GM19043 (cell line): ENCODE results near the gene NEK6.

Source experiments
- ATAC-seq: cut with Tn5 transposase; IDR thresholded peaks from one replicate; pipeline ENCODE4 v1.9.1; 2021; ENCODE audit warnings: low read depth; ENCODE audit not compliant: unreplicated experiment

The NEK6 gene

GRCh38 chr9:124335320-124335707, 77.6 kb downstream of the NEK6 start:
- ATAC-seq, result no peak

GRCh38 chr9:124337562-124337961, 79.8 kb downstream of the NEK6 start:
- no peak for ATAC-seq

GRCh38 chr9:124339603-124340146, 81.9 kb downstream of the NEK6 start:
- no peak for ATAC-seq

DNA sequence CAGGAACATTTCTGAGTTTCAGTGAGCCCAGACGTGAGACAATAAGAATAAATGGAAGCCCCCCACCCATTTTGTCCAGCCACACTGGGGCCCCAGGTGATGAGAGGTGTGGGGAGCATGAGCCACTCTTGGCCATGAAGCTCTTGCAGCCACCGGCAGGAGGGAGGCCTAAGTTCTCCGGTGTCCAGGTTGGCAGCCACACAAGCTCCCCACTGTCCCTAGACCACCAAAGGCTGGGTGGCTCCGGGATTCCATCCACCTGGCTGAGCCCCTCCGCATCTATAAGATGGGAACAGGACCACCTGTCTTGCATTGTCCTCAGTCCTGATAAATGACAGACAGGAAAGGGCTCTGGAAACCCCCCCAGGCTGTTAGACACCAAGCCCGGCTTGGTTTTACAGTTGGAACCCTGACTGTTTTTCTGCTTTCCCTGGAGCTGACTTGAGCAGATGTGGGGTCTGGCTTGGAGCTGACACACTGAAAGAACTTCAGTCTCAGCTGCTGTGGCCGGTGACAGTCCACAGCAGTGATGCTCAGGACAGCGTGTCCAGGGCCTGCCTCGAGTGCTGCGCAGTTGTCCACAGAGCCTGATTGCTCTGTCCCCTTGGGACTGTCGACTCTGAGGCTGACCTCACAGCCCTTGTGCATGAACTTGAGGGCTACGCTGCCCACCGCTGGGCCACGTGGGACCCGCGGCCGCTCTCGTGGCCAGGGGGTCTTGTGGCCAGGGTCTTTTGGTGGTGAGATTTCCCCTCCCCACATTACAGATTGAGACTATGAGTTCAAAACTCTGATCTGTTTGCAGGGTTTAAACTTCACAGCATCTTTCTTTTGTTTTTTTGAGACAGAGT, 82.7 kb downstream of the NEK6 start:
- ATAC-seq, result no peak

- ATAC-seq, result no peak
Observed at GRCh38 chr9:124341455-124342170, 83.9 kb downstream of the NEK6 start.

DNA sequence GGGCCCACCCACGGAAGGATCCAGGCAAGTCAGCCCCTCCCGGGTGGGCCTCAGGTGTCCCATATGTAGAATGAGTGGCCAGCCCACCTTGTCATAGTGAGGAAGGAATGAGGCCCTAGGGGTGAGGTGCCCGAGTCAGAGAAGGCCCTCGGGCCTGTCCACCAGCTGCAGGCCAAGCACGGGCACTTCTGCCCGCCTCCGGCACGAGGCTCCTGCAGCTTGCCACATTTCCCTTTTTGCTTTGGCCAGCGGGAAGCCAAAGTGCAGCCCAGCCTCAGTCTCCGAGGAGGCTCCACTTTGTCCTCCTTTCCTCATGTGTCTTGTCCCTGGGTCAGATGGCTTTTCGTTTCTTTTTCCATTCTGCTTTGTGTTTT, 84.6 kb downstream of the NEK6 start:
- ATAC-seq, result no peak

- no peak for ATAC-seq
Observed at GRCh38 chr9:124342776-124343485, 85.2 kb downstream of the NEK6 start.

GRCh38 chr9:124343533-124344290, 86.0 kb downstream of the NEK6 start:
- no peak for ATAC-seq

GRCh38 chr9:124344291-124345050, 86.7 kb downstream of the NEK6 start:
- no peak for ATAC-seq

- ATAC-seq, result no peak
Observed at GRCh38 chr9:124345063-124345462, 87.3 kb downstream of the NEK6 start.

GRCh38 chr9:124345751-124346281, 88.1 kb downstream of the NEK6 start:
- ATAC-seq, result no peak

- no peak for ATAC-seq
Observed at GRCh38 chr9:124346347-124347163, 88.8 kb downstream of the NEK6 start.

GRCh38 chr9:124347206-124347967, 89.6 kb downstream of the NEK6 start:
- ATAC-seq, result no peak

- no peak for ATAC-seq
Observed at GRCh38 chr9:124347968-124348358, 90.2 kb downstream of the NEK6 start.

- no peak for ATAC-seq
Observed at GRCh38 chr9:124348363-124348762, 90.6 kb downstream of the NEK6 start.

DNA sequence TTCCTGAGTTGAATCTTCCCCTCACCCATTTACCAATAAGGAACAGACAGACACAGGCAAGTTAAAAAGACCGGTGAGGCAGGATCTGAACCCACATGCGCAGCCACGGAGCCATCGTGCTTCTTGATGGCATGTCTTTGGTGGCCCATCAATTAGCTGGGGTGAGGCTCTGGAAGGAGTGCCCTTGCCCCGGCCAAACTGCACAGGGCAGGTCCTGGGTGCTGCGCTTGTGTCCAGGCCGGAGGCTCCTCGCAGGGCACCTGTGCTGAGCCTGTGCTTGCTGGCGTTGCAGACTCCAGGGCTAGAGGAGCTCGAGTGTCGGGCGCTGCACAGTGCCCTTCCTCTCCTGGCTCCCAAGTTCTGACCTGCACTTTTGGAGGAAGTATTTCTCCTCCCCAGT, 91.1 kb downstream of the NEK6 start:
- no peak for ATAC-seq

DNA sequence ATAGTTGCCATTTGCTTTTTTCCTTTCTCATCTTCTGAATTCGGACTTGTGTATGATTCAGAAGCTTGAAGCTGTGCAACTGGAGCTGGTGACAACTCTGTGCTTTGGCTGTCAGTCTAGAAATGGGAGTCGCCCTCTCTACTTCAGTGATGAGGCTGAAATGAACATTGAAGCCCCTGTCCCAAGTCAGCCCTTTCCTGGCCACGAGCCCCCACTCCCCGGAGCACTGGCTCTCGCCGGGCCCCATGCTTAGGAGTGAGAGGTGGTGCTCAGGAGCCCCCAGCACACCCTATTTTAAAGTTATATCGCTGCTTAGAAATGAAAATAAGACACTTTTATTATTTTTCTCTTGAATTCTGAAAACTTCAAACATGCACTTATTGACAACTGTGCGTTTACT, 91.5 kb downstream of the NEK6 start:
- no peak for ATAC-seq
